ENCODE results near the gene LRP11. TPM values are rescaled to one million over a fixed set of nuclear protein-coding genes. Genes with fewer than 3 reads are reported as not detected.
A peak's percentile ranks its signal among the peaks of the same experiment; 100 is the strongest.
"Not testable (repeated sequence)": the region's sequence is repeated elsewhere in the genome, so short reads cannot be mapped to it uniquely, and the experiment has no call there.

LRP11 gene, protein sequence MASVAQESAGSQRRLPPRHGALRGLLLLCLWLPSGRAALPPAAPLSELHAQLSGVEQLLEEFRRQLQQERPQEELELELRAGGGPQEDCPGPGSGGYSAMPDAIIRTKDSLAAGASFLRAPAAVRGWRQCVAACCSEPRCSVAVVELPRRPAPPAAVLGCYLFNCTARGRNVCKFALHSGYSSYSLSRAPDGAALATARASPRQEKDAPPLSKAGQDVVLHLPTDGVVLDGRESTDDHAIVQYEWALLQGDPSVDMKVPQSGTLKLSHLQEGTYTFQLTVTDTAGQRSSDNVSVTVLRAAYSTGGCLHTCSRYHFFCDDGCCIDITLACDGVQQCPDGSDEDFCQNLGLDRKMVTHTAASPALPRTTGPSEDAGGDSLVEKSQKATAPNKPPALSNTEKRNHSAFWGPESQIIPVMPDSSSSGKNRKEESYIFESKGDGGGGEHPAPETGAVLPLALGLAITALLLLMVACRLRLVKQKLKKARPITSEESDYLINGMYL
- 55.7 and 143 TPM in 2 replicates for total RNA-seq (2014; rRNA removed; shearing (Covaris generic))

GRCh38 chr6:149863698-149864577 lies at the start of gene LRP11:
TSS of gene LRP11 (minus strand) at chr6:149864359. CDS start at chr6:149864020, 339 bp downstream.
- H3K27me3 ChIP-seq (replicated peaks), result no peaks in the 10 kb centered on the region
- H3K4me3 ChIP-seq, result peak within 1 kb of the TSS; percentile 93
- H3K36me3 ChIP-seq, result peaks cover 18% of the 10 kb centered on the region
- peak within 1 kb of the TSS; percentile 88 for H3K27ac ChIP-seq
- peaks cover 50% of the 10 kb centered on the region for H3K4me1 ChIP-seq (replicated peaks)
- DNase-seq (ENCODE audit: low read depth in 1 of 2, low spot score in 2 of 2), result peak; percentile 87 to 88
- H3K9me3 ChIP-seq (replicated peaks), result peaks cover 5% of the 10 kb centered on the region; the same call in 1 of the 2 replicates

DNA sequence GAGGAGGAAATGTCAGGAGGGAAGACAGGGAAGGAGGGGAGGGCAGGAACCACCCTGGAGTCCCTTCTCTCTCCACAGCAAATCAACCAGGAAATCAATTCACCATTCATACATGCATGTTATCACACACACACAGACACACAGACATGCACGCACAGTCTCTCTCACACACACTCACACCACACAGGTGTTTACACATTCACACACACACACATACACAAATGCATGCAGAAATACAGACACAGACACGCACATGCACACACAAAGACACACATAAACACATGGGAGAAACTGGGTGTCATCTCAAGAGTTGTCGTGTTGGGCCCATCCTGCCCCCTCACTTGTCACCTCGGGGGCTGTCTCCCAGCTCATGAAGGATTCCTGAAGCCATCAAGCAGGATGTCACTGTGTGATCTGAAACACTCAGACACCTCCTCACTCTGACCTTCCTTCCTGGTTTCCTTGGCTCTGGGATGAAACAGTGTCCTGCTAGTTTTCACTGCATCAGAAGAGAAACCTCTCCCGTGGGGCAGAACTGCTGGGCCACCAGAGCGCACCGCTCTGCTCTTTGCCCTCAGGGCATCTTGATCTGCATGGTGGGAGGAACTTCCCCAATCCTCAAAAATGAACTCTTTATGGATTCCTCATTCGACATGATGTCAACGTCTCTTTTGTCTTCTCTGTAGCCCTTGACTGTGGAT lies 49.5 kb upstream of the LRP11 start:
- Histone ChIP-seq H3K4me1 (replicated peaks) (no peaks in the 10 kb centered on the region), H3K27me3 (replicated peaks) (no peaks in the 10 kb centered on the region), H3K4me3 (no peak overlapping the region), H3K27ac (no peak overlapping the region), H3K36me3 (no peaks in the 10 kb centered on the region), H3K9me3 (replicated peaks) (peaks cover 5% of the 10 kb centered on the region; the same call in 1 of the 2 replicates)
- DNase-seq (ENCODE audit: low read depth in 1 of 2, low spot score in 2 of 2), result peak in 1 of 2 experiments; percentile 11

GRCh38 chr6:149913085-149913484 lies 48.9 kb upstream of the LRP11 start:
- Histone ChIP-seq H3K4me1 (replicated peaks) (no peaks in the 10 kb centered on the region), H3K9me3 (replicated peaks) (peaks cover 10% of the 10 kb centered on the region; the same call in 1 of the 2 replicates), H3K27me3 (replicated peaks) (no peaks in the 10 kb centered on the region), H3K4me3 (no peak overlapping the region), H3K36me3 (no peaks in the 10 kb centered on the region), H3K27ac (no peak overlapping the region)
- peak in 1 of 2 experiments; percentile 17 for DNase-seq (ENCODE audit: low read depth in 1 of 2, low spot score in 2 of 2)

DNA sequence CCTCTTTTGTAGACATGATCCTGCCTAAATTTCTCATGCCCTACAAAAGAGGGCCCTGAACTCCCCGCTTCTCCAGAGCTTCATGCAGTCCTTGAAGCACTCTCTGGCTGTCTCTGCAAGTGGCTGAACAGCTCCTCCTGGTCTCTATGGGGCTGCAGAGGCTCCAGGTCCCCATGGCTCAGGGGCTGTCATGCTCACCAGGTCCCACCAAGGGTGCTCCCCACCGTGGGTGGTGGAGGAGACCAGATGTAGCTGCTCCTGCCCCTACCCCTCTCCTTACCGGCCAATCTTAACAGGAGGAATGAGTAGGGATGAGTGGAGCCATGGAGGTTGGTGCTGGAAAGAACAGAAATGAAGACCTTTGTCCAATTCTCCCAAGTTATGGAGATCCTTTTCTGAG lies 48.5 kb upstream of the LRP11 start:
- peak in 1 of 2 experiments; percentile 30 for DNase-seq (ENCODE audit: low read depth in 1 of 2, low spot score in 2 of 2)
- not testable (repeated sequence) for H3K4me3 ChIP-seq

GRCh38 chr6:149910721-149911151 lies 46.6 kb upstream of the LRP11 start:
- Histone ChIP-seq H3K4me1 (replicated peaks) (no peaks in the 10 kb centered on the region), H3K9me3 (replicated peaks) (peaks cover 10% of the 10 kb centered on the region; the same call in 1 of the 2 replicates), H3K36me3 (no peaks in the 10 kb centered on the region), H3K27me3 (replicated peaks) (no peaks in the 10 kb centered on the region), H3K27ac (no peak overlapping the region), H3K4me3 (no peak overlapping the region)
- peak in 1 of 2 experiments; percentile 28 for DNase-seq (ENCODE audit: low read depth in 1 of 2, low spot score in 2 of 2)

More for the DNA sequence above, 48.5 kb upstream of the LRP11 start:
- H3K27me3 ChIP-seq (replicated peaks); H3K4me1 ChIP-seq (replicated peaks); H3K9me3 ChIP-seq (replicated peaks); H3K36me3 ChIP-seq; H3K27ac ChIP-seq: not testable (repeated sequence)

DNA sequence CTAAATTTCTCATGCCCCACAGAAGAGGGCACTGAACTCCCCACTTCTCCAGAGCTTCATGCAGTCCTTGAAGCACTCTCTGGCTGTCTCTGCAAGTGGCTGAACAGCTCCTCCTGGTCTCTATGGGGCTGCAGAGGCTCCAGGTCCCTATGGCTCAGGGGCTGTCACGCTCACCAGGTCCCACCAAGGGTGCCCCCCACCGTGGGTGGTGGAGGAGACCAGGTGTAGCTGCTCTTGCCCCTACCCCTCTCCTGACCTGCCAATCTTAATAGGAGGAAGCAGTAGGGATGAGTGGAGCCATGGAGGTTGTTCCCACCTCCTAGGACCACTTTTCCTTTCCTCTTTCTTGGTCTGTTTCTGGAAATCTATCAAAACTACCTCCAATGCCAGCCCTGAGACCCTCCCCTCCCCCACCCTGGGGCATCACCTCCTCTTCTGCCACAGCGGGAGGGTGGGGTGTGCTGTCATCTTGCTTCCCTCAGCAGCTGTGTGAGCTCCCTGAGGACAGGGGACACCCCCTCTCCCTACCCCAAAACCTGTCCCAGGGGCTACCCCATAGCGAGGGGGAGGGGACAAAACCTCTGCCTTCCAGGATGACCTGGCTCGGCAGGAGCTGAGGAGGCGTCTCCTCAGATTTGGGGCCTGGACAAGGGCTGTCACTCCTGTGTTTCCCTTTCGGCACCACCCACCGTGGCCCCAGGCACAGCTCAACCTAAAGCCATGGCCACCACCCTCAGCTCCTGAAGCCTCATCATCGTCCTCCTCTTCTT lies 45.7 kb upstream of the LRP11 start:
- H3K9me3 ChIP-seq (replicated peaks), result peaks cover 10% of the 10 kb centered on the region; the same call in 1 of the 2 replicates
- no peak overlapping the region for H3K27ac ChIP-seq
- H3K27me3 ChIP-seq (replicated peaks), result no peaks in the 10 kb centered on the region
- H3K36me3 ChIP-seq, result no peaks in the 10 kb centered on the region
- no peak overlapping the region for H3K4me3 ChIP-seq
- peak in 1 of 2 experiments; percentile 34 for DNase-seq (ENCODE audit: low read depth in 1 of 2, low spot score in 2 of 2)
- no peaks in the 10 kb centered on the region for H3K4me1 ChIP-seq (replicated peaks)

GRCh38 chr6:149908480-149908879 lies 44.3 kb upstream of the LRP11 start:
- not testable (repeated sequence) for H3K36me3 ChIP-seq; H3K9me3 ChIP-seq (replicated peaks); H3K4me1 ChIP-seq (replicated peaks); H3K27ac ChIP-seq; H3K27me3 ChIP-seq (replicated peaks); DNase-seq (ENCODE audit: low read depth in 1 of 2, low spot score in 2 of 2); H3K4me3 ChIP-seq

GRCh38 chr6:149907317-149907716 lies 43.2 kb upstream of the LRP11 start:
- Histone ChIP-seq H3K9me3 (replicated peaks) (peaks cover 10% of the 10 kb centered on the region; the same call in 1 of the 2 replicates), H3K27ac (no peak overlapping the region), H3K27me3 (replicated peaks) (no peaks in the 10 kb centered on the region), H3K4me1 (replicated peaks) (no peaks in the 10 kb centered on the region), H3K36me3 (no peaks in the 10 kb centered on the region), H3K4me3 (no peak overlapping the region)
- no peak for DNase-seq (ENCODE audit: low read depth in 1 of 2, low spot score in 2 of 2)

GRCh38 chr6:149906405-149906804 lies 42.2 kb upstream of the LRP11 start:
- Histone ChIP-seq H3K36me3 (no peaks in the 10 kb centered on the region), H3K4me1 (replicated peaks) (no peaks in the 10 kb centered on the region), H3K27ac (no peak overlapping the region), H3K9me3 (replicated peaks) (peaks cover 10% of the 10 kb centered on the region; the same call in 1 of the 2 replicates), H3K27me3 (replicated peaks) (no peaks in the 10 kb centered on the region), H3K4me3 (no peak overlapping the region)
- DNase-seq (ENCODE audit: low read depth in 1 of 2, low spot score in 2 of 2), result no peak

DNA sequence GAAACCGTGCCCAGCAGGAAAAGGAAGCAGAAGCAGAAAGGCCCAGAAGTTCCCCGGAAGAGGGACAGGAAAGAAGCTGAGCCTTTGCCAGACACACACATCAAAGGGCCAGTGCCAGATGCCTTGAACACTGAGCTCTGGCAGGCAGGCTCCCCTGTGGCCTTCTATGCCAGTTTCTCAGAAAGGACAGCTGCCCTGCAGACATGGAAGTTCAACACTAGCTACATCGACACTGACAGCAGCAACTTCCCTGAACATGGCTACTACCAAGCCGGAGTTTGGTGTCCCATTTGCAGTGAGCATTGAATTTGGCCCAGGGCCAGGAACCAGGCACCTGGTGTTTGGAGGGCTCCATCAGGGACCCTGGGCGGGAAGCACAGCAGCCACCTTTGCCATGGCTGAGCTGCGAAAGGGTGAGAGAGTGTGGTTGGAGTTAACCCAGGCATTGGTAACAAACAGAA lies 41.8 kb upstream of the LRP11 start:
- peaks cover 10% of the 10 kb centered on the region; the same call in 1 of the 2 replicates for H3K9me3 ChIP-seq (replicated peaks)
- no peaks in the 10 kb centered on the region for H3K36me3 ChIP-seq
- no peaks in the 10 kb centered on the region for H3K27me3 ChIP-seq (replicated peaks)
- DNase-seq (ENCODE audit: low read depth in 1 of 2, low spot score in 2 of 2), result no peak
- no peak overlapping the region for H3K27ac ChIP-seq
- no peak overlapping the region for H3K4me3 ChIP-seq
- no peaks in the 10 kb centered on the region for H3K4me1 ChIP-seq (replicated peaks)

GRCh38 chr6:149905371-149905910 lies 41.3 kb upstream of the LRP11 start:
- Histone ChIP-seq H3K4me3 (no peak overlapping the region), H3K9me3 (replicated peaks) (peaks cover 10% of the 10 kb centered on the region; the same call in 1 of the 2 replicates), H3K36me3 (no peaks in the 10 kb centered on the region), H3K27ac (no peak overlapping the region), H3K4me1 (replicated peaks) (no peaks in the 10 kb centered on the region), H3K27me3 (replicated peaks) (no peaks in the 10 kb centered on the region)
- DNase-seq (ENCODE audit: low read depth in 1 of 2, low spot score in 2 of 2), result no peak

DNA sequence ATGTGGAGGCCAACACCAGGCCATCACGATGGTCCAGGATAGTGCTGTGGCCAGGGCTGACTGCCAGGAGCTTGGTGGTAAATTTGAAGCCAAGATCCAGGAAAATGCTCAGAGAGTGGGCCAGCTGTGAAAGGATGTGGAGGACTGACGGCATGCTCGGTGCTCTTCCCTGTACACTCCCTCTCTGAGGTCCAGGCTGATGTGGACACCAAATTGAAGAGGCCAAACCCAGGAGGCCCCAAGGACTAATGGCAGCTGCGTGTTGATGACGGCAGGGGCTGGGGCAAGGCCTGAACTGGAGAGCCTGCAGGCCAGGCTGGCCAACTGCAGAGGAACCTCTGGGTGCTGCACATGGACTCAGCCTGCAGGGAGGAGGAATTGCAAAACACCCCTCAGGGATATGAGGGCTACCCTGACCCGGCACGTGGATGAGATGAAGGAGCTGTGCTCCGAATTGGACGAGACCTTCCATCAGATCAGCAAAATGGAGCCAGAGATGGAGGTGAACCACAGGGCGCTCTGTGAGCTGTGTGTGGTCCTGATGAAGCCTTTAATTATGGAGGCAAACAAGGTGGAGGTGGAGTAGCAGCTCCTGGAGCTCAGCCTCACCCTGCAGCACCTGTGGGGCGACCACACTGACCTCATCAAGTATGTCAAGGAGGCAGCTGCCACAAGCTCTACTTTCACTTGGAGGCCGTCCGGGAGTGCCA lies 40.7 kb upstream of the LRP11 start:
- Histone ChIP-seq H3K4me3 (no peak overlapping the region), H3K4me1 (replicated peaks) (no peaks in the 10 kb centered on the region), H3K27ac (no peak overlapping the region), H3K27me3 (replicated peaks) (no peaks in the 10 kb centered on the region), H3K9me3 (replicated peaks) (peaks cover 10% of the 10 kb centered on the region; the same call in 1 of the 2 replicates), H3K36me3 (no peaks in the 10 kb centered on the region)
- DNase-seq (ENCODE audit: low read depth in 1 of 2, low spot score in 2 of 2), result no peak

Data from SJSA1 (cell line).